ENCODE results near the gene VPS51. TPM values are rescaled to one million over a fixed set of nuclear protein-coding genes. Genes with fewer than 3 reads are reported as not detected.

The VPS51 gene
- total RNA-seq (2013; cell fraction: nucleolus; rRNA removed): 185 and 198 TPM in 2 replicates
- total RNA-seq (2014; rRNA removed) (213 and 279 TPM in 2 replicates), total RNA-seq (2014; rRNA removed; fragmentation: Illumina TruSeq; extraction: Trizol) (55.8 and 61.6 TPM in 2 replicates), total RNA-seq (2021) (130 and 140 TPM in 2 replicates), polyA plus RNA-seq (2011; rRNA removed) (37.6 and 91.8 TPM in 2 replicates), polyA plus RNA-seq (2014; fragmentation: Illumina TruSeq; extraction: Trizol) (8.9 and 25.1 TPM in 2 replicates), polyA plus RNA-seq (2014; fragmentation: Nextera tagmentation; extraction: Ambion mirVana) (1 to 10 TPM; 1.5 to 8.6 TPM), polyA plus RNA-seq (2014; rRNA removed) (123 and 185 TPM in 2 replicates), polyA plus RNA-seq (2016; fragmentation: Nextera tagmentation; extraction: Ambion mirVana) (10 to 100 TPM; 41.9 to 50.7 TPM), polyA minus RNA-seq (2011; rRNA and poly(A)+ RNA removed) (120 and 190 TPM in 2 replicates), Bru-seq, nascent RNA (percentile 83 among the genes with signal in this experiment), BruChase-seq, experiment 1, labeled RNA remaining after a 6-hour chase (percentile 86 among the genes with signal in this experiment), BruChase-seq, experiment 2, labeled RNA remaining after a 2-hour chase (percentile 80 among the genes with signal in this experiment)
- polyA plus RNA-seq (2011; ENCODE audit: low read depth): 45.9 TPM
- 91.7 and 147 TPM in 2 replicates for polyA plus RNA-seq (2011; cell fraction: cytosol; rRNA removed)
- 175 and 180 TPM in 2 replicates for polyA plus RNA-seq (2011; cell fraction: nucleus; rRNA removed)
- polyA plus RNA-seq (2012): 112 and 203 TPM in 2 replicates
- 85.1 and 134 TPM in 2 replicates for polyA minus RNA-seq (2011; cell fraction: cytosol; rRNA and poly(A)+ RNA removed)
- polyA minus RNA-seq (2011; cell fraction: nucleus; rRNA and poly(A)+ RNA removed): 44.9 and 77.3 TPM in 2 replicates
- long read RNA-seq, experiment 1, transcript VPS51-201 (10 exons, 2,714 nt): major isoform, 74 of 91 reads
- long read RNA-seq, experiment 1, partial matches to known transcripts: 7 of 91 reads
- long read RNA-seq, experiment 1, other reads (novel, unspliced or antisense): 10 of 91 reads
- long read RNA-seq, experiment 2, partial matches to known transcripts: 2 of 5 reads
- long read RNA-seq, experiment 2, other reads (novel, unspliced or antisense): 0 of 5 reads

DNA sequence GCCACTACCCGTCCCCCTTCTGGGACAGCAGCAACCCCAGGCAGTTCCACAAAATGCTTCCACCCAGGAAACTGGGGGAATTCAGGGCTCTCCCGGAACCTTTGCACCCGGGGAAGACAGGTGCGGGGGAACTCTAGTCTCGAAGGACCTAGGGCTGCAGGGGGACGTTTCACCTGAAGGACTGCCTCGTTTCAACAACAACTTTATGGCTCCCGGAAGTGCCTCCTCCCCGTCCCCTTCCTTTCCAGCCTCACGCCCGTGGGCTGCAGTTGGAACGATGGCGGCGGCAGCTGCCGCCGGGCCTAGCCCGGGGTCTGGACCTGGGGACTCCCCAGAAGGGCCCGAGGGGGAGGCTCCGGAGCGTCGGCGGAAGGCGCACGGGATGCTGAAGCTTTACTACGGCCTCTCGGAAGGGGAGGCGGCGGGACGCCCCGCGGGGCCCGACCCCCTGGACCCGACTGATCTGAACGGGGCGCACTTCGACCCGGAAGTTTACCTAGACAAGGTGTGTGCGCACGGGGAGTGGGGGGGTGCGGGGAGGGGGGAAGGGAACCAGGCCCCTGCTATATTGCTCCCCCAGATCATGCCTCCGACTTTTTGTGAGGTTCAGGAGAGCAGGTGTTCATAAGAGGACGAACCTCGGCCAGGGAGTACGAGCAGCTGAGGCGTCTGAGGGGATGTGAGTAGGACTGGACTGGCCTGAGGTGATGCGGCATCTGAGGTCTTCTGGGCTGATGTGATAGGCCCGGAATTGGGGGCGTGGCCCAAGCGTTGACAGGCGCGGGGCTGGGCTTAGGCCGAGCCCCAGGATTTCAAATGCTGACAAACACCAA lies at the start of gene VPS51:
Gene VPS51, plus strand, starts transcription at position 241 of the 833 bp plus-strand sequence. Its CDS starts 37 bp downstream, at position 278.
- CTCF ChIA-PET: interaction anchor here (0.9 to 7.0 kb wide), 5 partner anchors 16 to 85 kb away, joined by 3 to 76 read pairs (median 16); partner anchors contain the start of genes ARL2, CAPN1, FAU and TM7SF2
- H3K79me2 ChIP-seq (ENCODE audit: control insufficient read depth, insufficient read depth, low read length): peaks cover 9% of the 10 kb centered on the region
- DNase-seq (ENCODE audit: low read depth, low spot score): peak; percentile 51
- SMC1A ChIA-PET (ENCODE audit: uncharacterized antibody, unreplicated experiment): interaction anchor here (0.6 to 3.7 kb wide), 3 partner anchors 15 to 248 kb away, joined by 3 to 18 read pairs (median 6); partner anchors contain the start of gene TM7SF2
- under 1% methylated on average over 46 of the region's 52 CpGs for WGBS (ENCODE audit: insufficient coverage, insufficient replicate concordance, low lambda C conversion rate, missing lambda C conversion rate)
- H3K36me3 ChIP-seq (ENCODE audit: control insufficient read depth in 2 of 2, insufficient read depth in 2 of 2, low read length in 1 of 2): 0 out of 4 replicates have a peak, but pooled peaks cover 0 to 2% of the 10 kb centered on the region in 2 experiments
- POLR2A ChIA-PET: interaction anchor here (0.8 to 2.2 kb wide), 3 partner anchors 13 to 169 kb away, joined by 3 to 11 read pairs (median 5); partner anchors contain the start of genes CDCA5, TM7SF2 and ZFPL1
- H3K4me2 ChIP-seq (ENCODE audit: control insufficient read depth, insufficient read depth): peak within 1 kb of the TSS; percentile 96
- peak within 1 kb of the TSS; percentile 98 for H2AFZ ChIP-seq (ENCODE audit: control insufficient read depth, low read depth, low read length)
- FAIRE-seq: peak; percentile 92
- no peaks in the 10 kb centered on the region for H4K20me1 ChIP-seq (ENCODE audit: control insufficient read depth, insufficient read depth)
- H3K4me1 ChIP-seq (ENCODE audit: control insufficient read depth, insufficient read depth, low read length): peaks cover 4% of the 10 kb centered on the region
- H3K27ac ChIP-seq (ENCODE audit: control insufficient read depth, insufficient read depth): peak within 1 kb of the TSS; percentile 45
- ATAC-seq: peak; percentile 99
- intact Hi-C loops (cut with micrococcal nuclease; ENCODE audit: unreplicated experiment) (loop anchor here (5.0 kb wide), 1 partner anchor 84 kb away; the partner anchor contains the start of gene ARL2), in situ Hi-C loops (cut with MboI) (no loop called here)
- no peaks in the 10 kb centered on the region for H3K9me3 ChIP-seq (replicated peaks; ENCODE audit: control insufficient read depth, insufficient read depth, low read length)
- TSS peak; percentile 92 for BruUV-seq (replicated peaks)
- RAD21 ChIA-PET (ENCODE audit: unreplicated experiment): interaction anchor here (1.3 to 1.8 kb wide), 2 partner anchors 83 to 248 kb away, joined by 4 to 6 read pairs; no protein-coding TSS in a partner anchor
- no peaks in the 10 kb centered on the region for H3K27me3 ChIP-seq (replicated peaks in 1 of 2; ENCODE audit: control insufficient read depth in 2 of 2, insufficient read depth in 2 of 2, low read length in 1 of 2)
- peak within 1 kb of the TSS; percentile 96 for H3K4me3 ChIP-seq
- H3K9ac ChIP-seq (ENCODE audit: control insufficient read depth, insufficient read depth, low read length): peak within 1 kb of the TSS; percentile 69
- TF ChIP-seq, protein P1, sequence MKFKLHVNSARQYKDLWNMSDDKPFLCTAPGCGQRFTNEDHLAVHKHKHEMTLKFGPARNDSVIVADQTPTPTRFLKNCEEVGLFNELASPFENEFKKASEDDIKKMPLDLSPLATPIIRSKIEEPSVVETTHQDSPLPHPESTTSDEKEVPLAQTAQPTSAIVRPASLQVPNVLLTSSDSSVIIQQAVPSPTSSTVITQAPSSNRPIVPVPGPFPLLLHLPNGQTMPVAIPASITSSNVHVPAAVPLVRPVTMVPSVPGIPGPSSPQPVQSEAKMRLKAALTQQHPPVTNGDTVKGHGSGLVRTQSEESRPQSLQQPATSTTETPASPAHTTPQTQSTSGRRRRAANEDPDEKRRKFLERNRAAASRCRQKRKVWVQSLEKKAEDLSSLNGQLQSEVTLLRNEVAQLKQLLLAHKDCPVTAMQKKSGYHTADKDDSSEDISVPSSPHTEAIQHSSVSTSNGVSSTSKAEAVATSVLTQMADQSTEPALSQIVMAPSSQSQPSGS (IDR thresholded peaks at IDR 0.05; ENCODE audit: low read length): no peak
- peak; percentile 94 for TF ChIP-seq SIX5 (IDR thresholded peaks at IDR 0.05; ENCODE audit: low read depth, low read length, severe bottlenecking)
- TF ChIP-seq KDM1A (IDR thresholded peaks at IDR 0.05; ENCODE audit: borderline replicate concordance): no peak
- TF ChIP-seq, protein P2, sequence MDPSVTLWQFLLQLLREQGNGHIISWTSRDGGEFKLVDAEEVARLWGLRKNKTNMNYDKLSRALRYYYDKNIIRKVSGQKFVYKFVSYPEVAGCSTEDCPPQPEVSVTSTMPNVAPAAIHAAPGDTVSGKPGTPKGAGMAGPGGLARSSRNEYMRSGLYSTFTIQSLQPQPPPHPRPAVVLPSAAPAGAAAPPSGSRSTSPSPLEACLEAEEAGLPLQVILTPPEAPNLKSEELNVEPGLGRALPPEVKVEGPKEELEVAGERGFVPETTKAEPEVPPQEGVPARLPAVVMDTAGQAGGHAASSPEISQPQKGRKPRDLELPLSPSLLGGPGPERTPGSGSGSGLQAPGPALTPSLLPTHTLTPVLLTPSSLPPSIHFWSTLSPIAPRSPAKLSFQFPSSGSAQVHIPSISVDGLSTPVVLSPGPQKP (IDR thresholded peaks at IDR 0.05; ENCODE audit: low read depth, low read length): peak; percentile 98
- TF ChIP-seq, protein P3, sequence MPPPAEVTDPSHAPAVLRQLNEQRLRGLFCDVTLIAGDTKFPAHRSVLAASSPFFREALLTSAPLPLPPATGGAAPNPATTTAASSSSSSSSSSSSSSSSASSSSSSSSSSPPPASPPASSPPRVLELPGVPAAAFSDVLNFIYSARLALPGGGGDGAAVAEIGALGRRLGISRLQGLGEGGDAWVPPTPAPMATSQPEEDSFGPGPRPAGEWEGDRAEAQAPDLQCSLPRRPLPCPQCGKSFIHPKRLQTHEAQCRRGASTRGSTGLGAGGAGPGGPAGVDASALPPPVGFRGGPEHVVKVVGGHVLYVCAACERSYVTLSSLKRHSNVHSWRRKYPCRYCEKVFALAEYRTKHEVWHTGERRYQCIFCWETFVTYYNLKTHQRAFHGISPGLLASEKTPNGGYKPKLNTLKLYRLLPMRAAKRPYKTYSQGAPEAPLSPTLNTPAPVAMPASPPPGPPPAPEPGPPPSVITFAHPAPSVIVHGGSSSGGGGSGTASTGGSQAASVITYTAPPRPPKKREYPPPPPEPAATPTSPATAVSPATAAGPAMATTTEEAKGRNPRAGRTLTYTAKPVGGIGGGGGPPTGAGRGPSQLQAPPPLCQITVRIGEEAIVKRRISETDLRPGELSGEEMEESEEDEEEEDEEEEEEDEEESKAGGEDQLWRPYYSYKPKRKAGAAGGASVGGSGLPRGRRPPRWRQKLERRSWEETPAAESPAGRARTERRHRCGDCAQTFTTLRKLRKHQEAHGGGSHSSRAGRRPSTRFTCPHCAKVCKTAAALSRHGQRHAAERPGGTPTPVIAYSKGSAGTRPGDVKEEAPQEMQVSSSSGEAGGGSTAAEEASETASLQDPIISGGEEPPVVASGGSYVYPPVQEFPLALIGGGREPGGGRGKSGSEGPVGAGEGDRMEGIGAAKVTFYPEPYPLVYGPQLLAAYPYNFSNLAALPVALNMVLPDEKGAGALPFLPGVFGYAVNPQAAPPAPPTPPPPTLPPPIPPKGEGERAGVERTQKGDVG (CRISPR knock-in tag; IDR thresholded peaks at IDR 0.05): 0 out of 2 replicates have a peak, but pooled peaks have one; percentile 13
- peak; percentile 64; the same call in 1 of the 2 replicates for TF ChIP-seq CHD2 (IDR thresholded peaks at IDR 0.05; ENCODE audit: borderline replicate concordance, low read depth, low read length)
- peak; percentile 61 for TF ChIP-seq PAX5 (IDR thresholded peaks at IDR 0.05; ENCODE audit: borderline replicate concordance, low read depth, low read length)

Data from GM12878 (cell line).